WERI-Rb-1 (cell line): ENCODE measurements around the gene SPOCK3.
"Not testable (repeated sequence)": the region's sequence is repeated elsewhere in the genome, so short reads cannot be mapped to it uniquely, and the experiment has no call there.

Source experiments
- DNase-seq: peaks from one replicate; pipeline ENCODE4 v3.0.0-alpha.2; 2020
- H3K27ac ChIP-seq: fragments of 250-450 bp; sonication (Bioruptor Pico); 2 replicates; pipeline ENCODE4 v1.5.1; 2020; ENCODE audit warnings: mild to moderate bottlenecking, moderate library complexity
- H3K27me3 ChIP-seq: fragments of 250-450 bp; sonication (Bioruptor Pico); 2 replicates; pipeline ENCODE4 v1.5.1; 2021; ENCODE audit warnings: mild to moderate bottlenecking, low read depth, moderate library complexity; ENCODE audit not compliant: insufficient read depth, severe bottlenecking
- H3K36me3 ChIP-seq: fragments of 250-450 bp; sonication (Bioruptor Pico); 2 replicates; pipeline ENCODE4 v1.5.1; 2020; ENCODE audit warnings: mild to moderate bottlenecking, moderate library complexity
- H3K4me3 ChIP-seq: 2 replicates; pipeline ENCODE4 v1.5.1; 2011; ENCODE audit warnings: low read depth, mild to moderate bottlenecking, control low read depth, low read length
- H3K9me3 ChIP-seq: fragments of 250-450 bp; sonication (Bioruptor Pico); 2 replicates; pipeline ENCODE4 v1.5.1; 2021; ENCODE audit warnings: mild to moderate bottlenecking, moderate library complexity; ENCODE audit not compliant: severe bottlenecking
- TF ChIP-seq, protein P1 (sequence below): IDR thresholded peaks from 2 replicates; pipeline ENCODE4 v1.5.1; 2011; ENCODE audit warnings: low read depth, mild to moderate bottlenecking, control low read depth, inconsistent platforms, low read length

The SPOCK3 gene

DNA sequence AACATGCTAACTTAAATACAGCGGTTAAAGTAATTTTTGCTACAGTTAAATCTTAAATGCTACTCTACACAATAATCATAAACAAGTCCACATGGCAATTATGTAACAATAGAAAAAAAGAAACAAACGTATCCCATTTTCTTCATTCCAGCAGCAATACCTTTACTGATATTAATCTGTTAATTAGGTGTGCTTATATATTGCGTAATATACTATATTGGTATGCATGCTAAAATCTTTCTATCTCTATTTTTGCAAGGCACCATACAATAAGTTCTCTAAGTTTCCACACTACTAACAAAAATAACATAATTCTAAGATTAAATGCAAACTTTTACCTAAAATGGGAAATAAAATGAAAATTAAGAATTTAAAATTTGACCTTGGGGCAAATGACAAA is 500.6 kb downstream of the SPOCK3 start:
- TF ChIP-seq, protein P1, sequence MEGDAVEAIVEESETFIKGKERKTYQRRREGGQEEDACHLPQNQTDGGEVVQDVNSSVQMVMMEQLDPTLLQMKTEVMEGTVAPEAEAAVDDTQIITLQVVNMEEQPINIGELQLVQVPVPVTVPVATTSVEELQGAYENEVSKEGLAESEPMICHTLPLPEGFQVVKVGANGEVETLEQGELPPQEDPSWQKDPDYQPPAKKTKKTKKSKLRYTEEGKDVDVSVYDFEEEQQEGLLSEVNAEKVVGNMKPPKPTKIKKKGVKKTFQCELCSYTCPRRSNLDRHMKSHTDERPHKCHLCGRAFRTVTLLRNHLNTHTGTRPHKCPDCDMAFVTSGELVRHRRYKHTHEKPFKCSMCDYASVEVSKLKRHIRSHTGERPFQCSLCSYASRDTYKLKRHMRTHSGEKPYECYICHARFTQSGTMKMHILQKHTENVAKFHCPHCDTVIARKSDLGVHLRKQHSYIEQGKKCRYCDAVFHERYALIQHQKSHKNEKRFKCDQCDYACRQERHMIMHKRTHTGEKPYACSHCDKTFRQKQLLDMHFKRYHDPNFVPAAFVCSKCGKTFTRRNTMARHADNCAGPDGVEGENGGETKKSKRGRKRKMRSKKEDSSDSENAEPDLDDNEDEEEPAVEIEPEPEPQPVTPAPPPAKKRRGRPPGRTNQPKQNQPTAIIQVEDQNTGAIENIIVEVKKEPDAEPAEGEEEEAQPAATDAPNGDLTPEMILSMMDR: no peak
- Histone ChIP-seq H3K27me3 (no peaks in the 10 kb centered on the region), H3K27ac (no peak overlapping the region), H3K36me3 (no peaks in the 10 kb centered on the region), H3K9me3 (no peaks in the 10 kb centered on the region), H3K4me3 (no peak overlapping the region)
- no peak for DNase-seq

DNA sequence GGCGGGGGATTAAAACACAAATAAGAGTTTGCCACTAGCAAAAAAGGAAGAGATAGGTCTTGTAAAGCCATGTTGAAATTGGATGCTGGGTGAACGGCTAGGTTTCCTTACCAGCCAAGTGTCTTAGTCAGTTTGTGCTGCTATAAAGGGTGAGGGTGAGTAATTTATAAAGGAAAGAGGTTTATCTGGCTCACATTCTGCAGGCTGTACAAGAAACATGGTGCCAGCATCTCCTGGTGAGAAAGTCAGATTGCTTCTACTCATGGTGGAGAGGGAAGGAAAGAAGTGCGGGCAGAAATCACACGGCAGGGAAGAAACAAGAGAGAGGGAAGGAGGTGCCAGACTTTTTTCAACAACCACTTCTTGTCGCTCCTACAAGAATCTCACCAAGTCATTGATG is 507.5 kb downstream of the SPOCK3 start:
- H3K9me3 ChIP-seq: no peaks in the 10 kb centered on the region
- no peak overlapping the region for H3K4me3 ChIP-seq

DNA sequence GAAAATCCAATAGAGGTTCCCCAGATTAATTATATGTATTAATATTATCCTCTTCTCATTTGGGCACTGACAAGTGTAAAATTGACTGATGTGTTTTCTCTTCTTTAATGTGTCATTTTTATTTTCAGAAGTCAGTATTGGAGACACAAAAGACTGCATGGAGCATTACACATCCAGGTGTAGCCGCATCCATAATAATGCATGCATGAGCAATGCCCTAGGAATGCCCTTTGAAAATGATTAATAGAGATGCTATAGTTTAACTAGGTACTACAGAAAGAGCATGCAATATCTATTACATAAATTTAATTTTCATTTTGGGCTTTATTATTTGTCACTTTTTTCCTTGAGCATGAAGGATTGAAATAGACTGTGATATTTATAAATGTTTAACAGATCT is 509.9 kb downstream of the SPOCK3 start:
- Histone ChIP-seq H3K36me3 (no peaks in the 10 kb centered on the region), H3K9me3 (no peaks in the 10 kb centered on the region), H3K27ac (no peak overlapping the region), H3K27me3 (no peaks in the 10 kb centered on the region), H3K4me3 (no peak overlapping the region)
- TF ChIP-seq, protein P1: no peak
- no peak for DNase-seq

More for the DNA sequence above, 507.5 kb downstream of the SPOCK3 start:
- DNase-seq: no peak
- no peaks in the 10 kb centered on the region for H3K36me3 ChIP-seq
- TF ChIP-seq, protein P1: no peak
- no peak overlapping the region for H3K27ac ChIP-seq
- no peaks in the 10 kb centered on the region for H3K27me3 ChIP-seq

DNA sequence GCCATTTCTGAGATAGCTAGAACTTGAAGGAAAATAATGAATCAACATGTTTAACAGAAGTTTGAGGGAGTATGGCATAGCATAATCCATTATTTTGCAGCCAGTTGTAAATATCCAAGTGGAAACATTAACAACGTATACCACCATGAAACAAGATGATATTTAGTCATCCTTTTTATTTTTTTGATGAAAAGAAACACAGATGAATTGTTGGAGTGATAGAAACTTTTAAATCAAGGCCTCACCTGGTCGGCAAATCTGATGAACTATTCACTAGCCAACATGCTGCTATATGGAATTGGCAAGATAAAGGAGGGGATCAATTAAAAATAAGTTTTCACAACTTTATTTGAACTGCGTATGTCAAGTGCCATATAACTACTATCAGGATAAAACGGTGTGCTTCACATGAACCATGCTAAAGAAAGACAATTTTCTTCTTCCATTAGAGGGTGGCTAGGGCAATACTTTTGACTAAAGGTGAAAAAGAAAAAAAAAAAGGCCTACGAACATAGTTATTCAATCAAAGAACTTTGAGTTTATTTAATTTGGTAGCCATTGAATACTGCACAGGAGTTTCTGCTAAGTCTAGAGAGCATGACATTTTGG is 510.7 kb downstream of the SPOCK3 start:
- Histone ChIP-seq H3K4me3 (no peak overlapping the region), H3K27me3 (no peaks in the 10 kb centered on the region), H3K36me3 (no peaks in the 10 kb centered on the region), H3K27ac (no peak overlapping the region), H3K9me3 (no peaks in the 10 kb centered on the region)
- no peak for DNase-seq
- TF ChIP-seq, protein P1: no peak

DNA sequence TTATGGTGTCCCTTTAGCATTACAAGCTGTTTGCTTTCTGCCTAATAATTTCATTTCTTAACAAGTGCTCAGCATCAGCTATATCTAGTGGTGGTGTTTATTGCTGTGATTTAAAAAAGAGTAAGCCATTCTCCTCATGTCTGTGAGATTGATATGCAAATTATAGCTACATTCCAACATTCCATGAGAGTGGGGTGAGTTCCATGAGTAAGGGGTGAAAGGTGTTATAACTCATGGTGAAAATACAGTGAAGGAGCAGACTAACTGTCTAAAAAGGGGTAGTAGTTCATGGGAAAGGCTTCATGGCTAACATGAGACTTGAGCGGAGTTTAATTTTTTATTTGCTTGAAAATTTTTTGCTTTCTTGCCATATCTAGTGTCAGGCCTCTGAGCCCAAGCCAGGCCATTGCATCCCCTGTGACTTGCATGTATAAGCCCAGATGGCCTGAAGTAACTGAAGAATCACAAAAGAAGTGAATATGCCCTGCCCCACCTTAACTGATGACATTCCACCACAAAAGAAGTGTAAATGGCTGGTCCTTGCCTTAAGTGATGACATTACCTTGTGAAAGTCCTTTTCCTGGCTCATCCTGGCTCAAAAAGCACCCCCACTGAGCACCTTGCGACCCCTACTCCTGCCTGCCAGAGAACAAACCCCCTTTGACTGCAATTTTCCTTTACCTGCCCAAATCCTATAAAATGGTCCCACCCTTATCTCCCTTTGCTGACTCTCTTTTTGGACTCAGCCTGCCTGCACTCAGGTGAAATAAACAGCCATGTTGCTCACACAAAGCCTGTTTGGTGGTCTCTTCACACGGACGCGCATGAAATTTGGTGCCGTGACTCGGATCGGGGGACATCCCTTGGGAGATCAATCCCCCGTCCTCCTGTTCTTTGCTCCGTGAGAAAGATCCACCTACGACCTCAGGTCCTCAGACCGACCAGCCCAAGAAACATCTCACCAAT is 518.3 kb downstream of the SPOCK3 start:
- H3K9me3 ChIP-seq, H3K4me3 ChIP-seq, H3K36me3 ChIP-seq, DNase-seq, H3K27me3 ChIP-seq, H3K27ac ChIP-seq: not testable (repeated sequence)

DNA sequence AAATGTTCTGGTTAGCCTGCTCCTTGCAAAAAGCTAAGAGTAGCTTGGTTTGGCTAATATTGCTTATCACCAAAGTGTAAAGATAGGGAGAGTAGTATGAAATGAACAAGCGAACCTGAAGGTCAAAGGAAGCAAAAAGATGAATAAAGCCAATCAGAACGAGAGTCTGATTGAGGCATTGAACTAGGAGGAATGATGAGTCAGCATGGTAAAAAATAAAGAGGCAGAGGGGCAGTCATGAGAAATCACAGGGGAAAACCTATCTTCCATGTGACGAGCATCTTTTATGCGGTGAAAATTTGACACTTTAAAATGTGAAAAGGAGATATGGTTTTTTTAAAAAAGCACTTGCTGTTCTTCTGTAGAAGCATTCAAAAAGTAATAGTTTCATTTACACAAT is 533.7 kb downstream of the SPOCK3 start:
- Histone ChIP-seq H3K9me3 (no peaks in the 10 kb centered on the region), H3K4me3 (no peak overlapping the region), H3K27ac (no peak overlapping the region), H3K27me3 (no peaks in the 10 kb centered on the region), H3K36me3 (no peaks in the 10 kb centered on the region)
- no peak for DNase-seq
- TF ChIP-seq, protein P1: no peak
